DND-41 (cell line): ENCODE data around the gene SLC45A1.

Experiments used
- CTCF ChIP-seq: IDR thresholded peaks from 2 replicates; pipeline ENCODE4 v1.5.1; 2012; ENCODE audit warnings: borderline replicate concordance, low read length, moderate library complexity, mild to moderate bottlenecking; ENCODE audit not compliant: poor library complexity, severe bottlenecking; ENCODE audit errors: extremely low read depth
- EZH2 ChIP-seq: IDR thresholded peaks from 3 replicates; pipeline ENCODE4 v1.6.1; 2012; ENCODE audit warnings: borderline replicate concordance, low read depth, mild to moderate bottlenecking, moderate library complexity, low read length, inconsistent platforms; ENCODE audit not compliant: severe bottlenecking

GRCh38 chr1:8360493-8361197 is 42.7 kb downstream of the SLC45A1 start:
- no peak for TF ChIP-seq EZH2
- no peak for TF ChIP-seq CTCF
